H54 (cell line): ENCODE measurements around the gene RASGRF2.
A peak's percentile ranks its signal among the peaks of the same experiment; 100 is the strongest.

Experiments
- DNase-seq: peaks from one replicate; pipeline ENCODE4 v3.0.0; 2011; ENCODE audit warnings: low spot score, mixed read lengths; ENCODE audit not compliant: insufficient read length
- FAIRE-seq: peaks from 3 replicates; lab custom pipeline; 2011; peaks lifted over from hg19 to GRCh38; lab: Jason Lieb, UNC
- POLR2A ChIP-seq: IDR thresholded peaks from 2 replicates; pipeline ENCODE4 v1.6.1; 2011; ENCODE audit warnings: low read depth, mild to moderate bottlenecking, low read length

RASGRF2 gene

DNA sequence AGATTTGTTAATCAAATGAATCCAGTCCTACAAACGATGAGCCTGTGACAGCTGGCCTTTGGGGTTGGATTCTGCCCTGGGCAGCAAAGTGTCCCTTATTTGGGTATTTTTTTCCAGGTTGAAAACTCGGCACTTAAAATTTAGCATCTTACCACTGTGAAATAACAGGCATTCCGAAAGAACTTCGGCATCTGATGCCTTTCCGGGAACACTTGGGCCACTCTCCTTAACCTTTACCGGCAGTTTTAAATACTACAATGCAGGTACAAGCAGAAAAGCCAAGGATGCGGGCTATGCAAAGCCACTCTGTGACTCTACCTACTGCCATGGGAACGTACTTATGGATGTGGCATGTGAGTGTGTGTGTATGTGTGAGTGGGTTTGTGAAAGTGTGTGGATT lies 1.0 kb upstream of the RASGRF2 start:
- no peak for FAIRE-seq
- no peak for TF ChIP-seq POLR2A
- DNase-seq = no peak

DNA sequence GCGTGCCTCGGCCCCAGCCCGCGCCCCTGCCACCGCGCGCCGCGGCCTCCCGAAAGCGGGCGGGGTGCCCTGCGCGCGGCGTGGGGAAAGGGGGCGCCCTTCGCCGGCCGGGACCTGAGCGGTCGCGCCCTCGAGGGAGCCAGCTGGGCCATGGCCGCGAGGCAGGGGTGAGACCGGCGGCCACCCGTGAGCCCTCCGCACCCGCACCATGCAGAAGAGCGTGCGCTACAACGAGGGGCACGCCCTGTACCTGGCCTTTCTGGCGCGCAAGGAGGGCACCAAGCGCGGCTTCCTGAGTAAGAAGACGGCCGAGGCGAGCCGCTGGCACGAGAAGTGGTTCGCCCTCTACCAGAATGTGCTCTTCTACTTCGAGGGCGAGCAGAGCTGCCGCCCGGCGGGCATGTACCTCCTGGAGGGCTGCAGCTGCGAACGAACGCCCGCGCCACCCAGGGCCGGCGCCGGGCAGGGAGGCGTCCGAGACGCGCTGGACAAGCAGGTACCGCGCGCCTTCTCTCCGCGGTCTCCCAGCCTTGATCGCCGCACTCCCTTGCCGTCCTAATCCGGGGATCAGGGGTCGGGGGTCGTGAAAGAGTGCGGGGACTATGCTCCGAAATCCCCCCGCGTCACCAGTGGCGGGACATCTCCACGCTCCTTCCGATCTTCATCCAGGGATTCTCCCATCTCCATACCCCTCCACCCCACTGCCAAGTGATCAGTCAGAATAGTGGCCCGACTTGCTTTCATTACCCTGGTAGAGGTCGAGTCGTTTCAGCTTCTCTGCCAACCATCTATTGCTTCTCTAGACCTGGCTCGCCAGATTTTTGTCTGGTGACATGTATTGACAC lies 590 bp downstream of the RASGRF2 start:
- FAIRE-seq (no peak), DNase-seq (no peak)
- TF ChIP-seq POLR2A = no peak

DNA sequence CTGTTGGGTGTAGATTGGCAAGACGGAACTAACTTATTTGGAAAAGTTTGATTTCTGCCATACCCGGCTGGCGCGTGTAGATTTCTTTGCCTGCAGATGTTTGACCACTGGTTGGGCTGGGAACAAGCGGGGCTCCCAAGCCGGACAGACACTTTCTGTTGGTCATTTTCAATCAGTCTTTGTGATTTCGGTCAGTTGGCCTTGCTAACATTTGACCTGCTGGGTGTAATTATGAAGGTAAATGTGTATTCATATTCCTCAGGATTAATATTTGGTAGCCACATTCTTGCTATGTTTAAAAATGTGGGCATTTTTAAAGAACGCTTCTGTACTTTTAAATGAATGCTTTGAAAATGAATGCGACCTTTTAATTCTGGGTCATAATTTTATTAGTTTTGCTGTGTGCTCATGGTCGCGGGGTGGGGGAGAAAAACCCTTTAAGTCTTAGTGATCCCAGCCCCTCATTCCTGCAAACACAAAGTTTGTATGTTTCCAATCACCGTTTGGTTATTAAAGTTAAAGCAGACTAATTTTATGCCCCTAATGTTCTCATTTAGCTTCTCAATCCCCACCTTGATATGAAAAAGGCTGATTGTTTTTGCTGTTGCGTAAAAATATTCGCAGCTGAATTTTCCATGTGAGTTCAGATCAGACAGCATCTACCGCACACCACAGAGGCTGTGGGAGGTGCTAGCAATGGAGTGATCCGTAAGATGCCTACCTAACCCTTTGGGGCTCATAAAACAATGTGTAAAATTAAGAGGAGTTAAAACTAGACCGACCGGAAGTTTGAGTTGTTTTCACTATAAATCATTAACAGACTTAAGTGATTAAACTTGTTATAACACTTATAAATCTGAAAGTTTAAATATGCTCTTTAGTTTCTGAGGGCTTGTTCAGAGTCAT lies 1.5 kb downstream of the RASGRF2 start:
- no peak for DNase-seq
- FAIRE-seq = no peak
- no peak for TF ChIP-seq POLR2A

GRCh38 chr5:80962630-80963520 lies 2.7 kb downstream of the RASGRF2 start:
- peak; percentile 20 for FAIRE-seq

GRCh38 chr5:80963521-80963895 lies 3.3 kb downstream of the RASGRF2 start:
- no peak for DNase-seq
- FAIRE-seq = no peak
- no peak for TF ChIP-seq POLR2A

More at GRCh38 chr5:80962630-80963520, 2.7 kb downstream of the RASGRF2 start:
- TF ChIP-seq POLR2A = no peak
- DNase-seq = no peak

- FAIRE-seq = no peak
- DNase-seq = no peak
- TF ChIP-seq POLR2A = no peak
These were observed 3.9 kb downstream of the RASGRF2 start for GRCh38 chr5:80963966-80964481.

DNA sequence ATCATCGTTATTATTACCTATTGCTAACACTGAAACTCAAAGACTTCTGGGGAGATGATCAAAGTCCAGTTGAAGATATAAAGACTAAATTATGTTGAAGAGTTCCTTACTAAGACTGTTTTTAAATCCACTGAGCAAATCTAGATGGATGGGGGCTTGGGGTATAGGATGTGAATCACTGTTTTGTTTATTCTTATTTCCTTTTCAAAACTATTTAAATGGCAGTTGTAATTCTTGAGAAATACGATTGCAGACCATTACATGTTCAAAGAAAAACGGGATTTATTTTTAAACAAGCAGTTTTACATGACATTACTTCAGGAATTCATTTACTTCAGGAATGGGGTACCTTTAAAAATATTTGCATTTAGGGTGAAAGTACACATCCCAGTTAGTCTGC lies 4.3 kb downstream of the RASGRF2 start:
- no peak for DNase-seq
- no peak for FAIRE-seq
- TF ChIP-seq POLR2A = no peak

- no peak for TF ChIP-seq POLR2A
- peak; percentile 86 for FAIRE-seq
- DNase-seq = no peak
These were observed 4.8 kb downstream of the RASGRF2 start for GRCh38 chr5:80964919-80965318.

- FAIRE-seq (peak; percentile 96), DNase-seq (peak; percentile 38)
- no peak for TF ChIP-seq POLR2A
These were observed 7.5 kb downstream of the RASGRF2 start for GRCh38 chr5:80967500-80968181.

DNA sequence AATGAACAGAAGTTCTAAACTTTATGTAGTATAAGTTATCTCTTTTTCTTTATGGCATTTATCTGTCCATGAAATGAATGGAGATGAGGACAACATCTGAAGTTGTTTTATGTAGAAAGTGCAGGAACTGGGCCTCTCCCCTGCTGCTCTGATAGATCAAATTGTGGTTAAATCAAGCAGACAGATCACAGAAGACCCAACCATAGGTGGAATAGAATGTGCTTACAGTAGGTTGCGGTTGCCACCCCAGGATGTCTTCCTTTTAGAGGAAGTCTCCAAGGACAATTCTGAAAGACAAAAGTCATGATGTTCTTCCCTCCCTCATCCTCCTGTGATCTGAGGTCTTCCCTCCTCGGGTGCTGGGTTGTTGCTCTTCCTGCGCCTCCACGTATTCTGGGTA lies 12.9 kb downstream of the RASGRF2 start:
- FAIRE-seq (no peak), DNase-seq (no peak)
- TF ChIP-seq POLR2A = no peak

- DNase-seq = no peak
- no peak for FAIRE-seq
- TF ChIP-seq POLR2A = no peak
These were observed 14.9 kb downstream of the RASGRF2 start for GRCh38 chr5:80975065-80975464.

- no peak for TF ChIP-seq POLR2A
- FAIRE-seq (no peak), DNase-seq (no peak)
These were observed 16.8 kb downstream of the RASGRF2 start for GRCh38 chr5:80976985-80977384.

DNA sequence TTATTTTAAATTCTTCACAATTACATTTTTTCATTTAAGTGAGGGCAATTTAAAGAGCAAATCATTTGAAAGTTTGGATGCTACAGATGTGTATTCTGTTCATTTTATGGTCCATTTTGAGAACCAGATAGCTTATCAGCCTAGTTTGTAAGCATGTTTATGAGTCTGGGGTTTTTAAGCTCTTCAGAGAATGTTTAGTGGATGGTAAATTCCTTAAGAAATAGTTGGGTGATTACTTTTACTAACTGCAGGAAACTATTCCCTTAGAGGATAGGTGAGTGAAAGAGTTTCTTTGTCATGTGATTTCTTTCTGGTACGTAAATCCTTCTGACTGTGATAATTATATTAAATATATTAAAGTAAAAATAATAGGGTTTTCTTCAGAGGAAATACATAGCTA lies 17.6 kb downstream of the RASGRF2 start:
- FAIRE-seq (no peak), DNase-seq (no peak)
- no peak for TF ChIP-seq POLR2A
